ENCODE results near the gene CCR6. TPM values are rescaled to one million over a fixed set of nuclear protein-coding genes. Genes with fewer than 3 reads are reported as not detected.

CCR6 gene
- total and polyA plus RNA-seq, 2 of the 13 experiments (the other 11 are each of a cell fraction or from before 2014, with no cell fraction given) = 4.5 to 8.7 TPM

DNA sequence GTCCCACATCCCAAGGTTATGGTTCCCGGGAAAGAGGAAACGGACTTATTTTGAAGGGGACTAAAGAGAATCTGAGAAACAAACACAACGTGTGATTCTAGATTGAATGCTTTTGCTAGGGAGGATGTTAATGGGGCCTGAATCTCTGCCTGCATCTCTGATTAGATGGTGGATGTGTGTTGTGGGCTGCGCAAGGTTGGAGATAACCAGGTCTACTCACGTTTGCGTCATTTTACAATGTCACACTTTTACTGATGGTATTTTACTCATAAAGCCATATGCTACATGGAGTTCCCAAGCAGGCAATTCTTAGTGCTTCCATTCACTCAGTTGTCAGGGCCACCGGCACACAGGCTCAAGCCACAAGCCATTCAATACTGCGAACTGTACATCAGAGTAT is 23.2 kb upstream of the CCR6 start (continued):
- TF ChIP-seq SETDB1 (CRISPR knock-in tag; IDR thresholded peaks at IDR 0.05; ENCODE audit: borderline replicate concordance) (no peak), YEATS4 (CRISPR knock-in tag; IDR thresholded peaks at IDR 0.05; ENCODE audit: borderline replicate concordance) (no peak), ZNF878 (CRISPR knock-in tag; IDR thresholded peaks at IDR 0.05) (no peak)

DNA sequence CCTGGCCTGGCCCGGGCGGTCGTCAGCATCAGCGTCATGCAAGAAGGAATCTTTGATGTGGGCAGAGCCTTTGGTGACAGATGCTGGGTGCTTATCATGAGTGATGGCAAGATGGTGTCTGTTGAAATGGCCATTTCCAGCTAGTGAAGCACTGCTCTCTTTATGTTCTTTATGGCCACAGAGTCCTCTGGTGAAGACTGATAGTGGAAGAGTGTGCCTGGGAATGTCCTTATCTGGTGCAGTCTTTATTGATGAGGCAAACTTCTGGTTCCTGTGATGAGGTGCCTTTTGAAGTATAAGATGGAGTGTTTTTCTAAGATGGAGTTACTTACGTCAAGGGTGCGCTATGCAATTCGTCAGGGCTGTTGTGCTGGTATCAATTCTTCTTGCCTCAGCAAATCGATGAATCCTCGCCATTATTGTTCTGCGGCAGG is 22.6 kb upstream of the CCR6 start:
- H3K79me2 ChIP-seq (ENCODE audit: insufficient read depth, low read length) = no peaks in the 10 kb centered on the region
- H3K9ac ChIP-seq (ENCODE audit: insufficient read depth, low read depth, low read length) = no peak overlapping the region
- intact Hi-C loops (cut with micrococcal nuclease; ENCODE audit: unreplicated experiment) (no loop called here), in situ Hi-C loops (cut with HindIII; ENCODE audit: extremely low pct_ligation_motif_present, low pct_unique_long_range_greater_than_20kb) (no loop called here)
- H3K36me3 ChIP-seq (replicated peaks in 1 of 2; ENCODE audit: control insufficient read depth in 1 of 2, insufficient read depth in 2 of 2, low read length in 2 of 2) = no peaks in the 10 kb centered on the region
- H3K27ac ChIP-seq (ENCODE audit: extremely low read length, insufficient read depth, low read length) = no peak overlapping the region
- DNase-seq (ENCODE audit: low spot score) (no peak), ATAC-seq (no peak), FAIRE-seq (no peak)
- no peak overlapping the region for H2AFZ ChIP-seq (ENCODE audit: low read length)
- H3K4me1 ChIP-seq (ENCODE audit: insufficient read depth, low read length) = peaks cover 24% of the 10 kb centered on the region
- WGBS (ENCODE audit: low lambda C conversion rate) = 67% methylated on average over 10 of the region's 10 CpGs
- TF ChIP-seq MYNN (CRISPR knock-in tag; IDR thresholded peaks at IDR 0.05; ENCODE audit: low read depth) (no peak), ZSCAN31 (CRISPR knock-in tag; IDR thresholded peaks at IDR 0.05; ENCODE audit: low read depth) (no peak), ZNF101 (CRISPR knock-in tag; IDR thresholded peaks at IDR 0.05; ENCODE audit: borderline replicate concordance, low read depth) (no peak), RXRA (CRISPR knock-in tag; IDR thresholded peaks at IDR 0.05) (no peak)
- TF ChIP-seq, protein P1, sequence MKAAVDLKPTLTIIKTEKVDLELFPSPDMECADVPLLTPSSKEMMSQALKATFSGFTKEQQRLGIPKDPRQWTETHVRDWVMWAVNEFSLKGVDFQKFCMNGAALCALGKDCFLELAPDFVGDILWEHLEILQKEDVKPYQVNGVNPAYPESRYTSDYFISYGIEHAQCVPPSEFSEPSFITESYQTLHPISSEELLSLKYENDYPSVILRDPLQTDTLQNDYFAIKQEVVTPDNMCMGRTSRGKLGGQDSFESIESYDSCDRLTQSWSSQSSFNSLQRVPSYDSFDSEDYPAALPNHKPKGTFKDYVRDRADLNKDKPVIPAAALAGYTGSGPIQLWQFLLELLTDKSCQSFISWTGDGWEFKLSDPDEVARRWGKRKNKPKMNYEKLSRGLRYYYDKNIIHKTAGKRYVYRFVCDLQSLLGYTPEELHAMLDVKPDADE (CRISPR knock-in tag; IDR thresholded peaks at IDR 0.05) = no peak
- TF ChIP-seq, protein P2, sequence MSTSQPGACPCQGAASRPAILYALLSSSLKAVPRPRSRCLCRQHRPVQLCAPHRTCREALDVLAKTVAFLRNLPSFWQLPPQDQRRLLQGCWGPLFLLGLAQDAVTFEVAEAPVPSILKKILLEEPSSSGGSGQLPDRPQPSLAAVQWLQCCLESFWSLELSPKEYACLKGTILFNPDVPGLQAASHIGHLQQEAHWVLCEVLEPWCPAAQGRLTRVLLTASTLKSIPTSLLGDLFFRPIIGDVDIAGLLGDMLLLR (CRISPR knock-in tag; IDR thresholded peaks at IDR 0.05) = no peak
- no peaks in the 10 kb centered on the region for H3K9me3 ChIP-seq (ENCODE audit: low read length)
- no peak overlapping the region for H3K4me3 ChIP-seq (replicated peaks in 1 of 3; ENCODE audit: insufficient read depth in 1 of 3, low read depth in 2 of 3, low read length in 3 of 3)
- ChIA-PET POLR2A (no interaction called here), CTCF (ENCODE audit: low intra/inter-chr PET ratio, low total read pairs) (no interaction called here)
- no peak overlapping the region for H3K4me2 ChIP-seq (ENCODE audit: low read depth, low read length)
- H3K27me3 ChIP-seq (ENCODE audit: control insufficient read depth in 1 of 2, insufficient read depth in 2 of 2, low read length in 2 of 2) = peaks cover 1 to 6% of the 10 kb centered on the region in 2 experiments; a peak in 3 of 5 replicates
- no TSS peak for BruUV-seq (replicated peaks)
- no peaks in the 10 kb centered on the region for H4K20me1 ChIP-seq (ENCODE audit: insufficient read depth, low read length)

All from HepG2 (cell line).